ENCODE results near the gene MAP3K3.
A peak's percentile ranks its signal among the peaks of the same experiment; 100 is the strongest.

Gene MAP3K3

GRCh38 chr17:63698886-63699637 is 76.8 kb downstream of the MAP3K3 start:
- peak overlapping the region; percentile 88 for H3K4me3 ChIP-seq (ENCODE audit: low read length)
- TF ChIP-seq ZNF274 (IDR thresholded peaks at IDR 0.05; ENCODE audit: low read depth, low read length) = no peak

DNA sequence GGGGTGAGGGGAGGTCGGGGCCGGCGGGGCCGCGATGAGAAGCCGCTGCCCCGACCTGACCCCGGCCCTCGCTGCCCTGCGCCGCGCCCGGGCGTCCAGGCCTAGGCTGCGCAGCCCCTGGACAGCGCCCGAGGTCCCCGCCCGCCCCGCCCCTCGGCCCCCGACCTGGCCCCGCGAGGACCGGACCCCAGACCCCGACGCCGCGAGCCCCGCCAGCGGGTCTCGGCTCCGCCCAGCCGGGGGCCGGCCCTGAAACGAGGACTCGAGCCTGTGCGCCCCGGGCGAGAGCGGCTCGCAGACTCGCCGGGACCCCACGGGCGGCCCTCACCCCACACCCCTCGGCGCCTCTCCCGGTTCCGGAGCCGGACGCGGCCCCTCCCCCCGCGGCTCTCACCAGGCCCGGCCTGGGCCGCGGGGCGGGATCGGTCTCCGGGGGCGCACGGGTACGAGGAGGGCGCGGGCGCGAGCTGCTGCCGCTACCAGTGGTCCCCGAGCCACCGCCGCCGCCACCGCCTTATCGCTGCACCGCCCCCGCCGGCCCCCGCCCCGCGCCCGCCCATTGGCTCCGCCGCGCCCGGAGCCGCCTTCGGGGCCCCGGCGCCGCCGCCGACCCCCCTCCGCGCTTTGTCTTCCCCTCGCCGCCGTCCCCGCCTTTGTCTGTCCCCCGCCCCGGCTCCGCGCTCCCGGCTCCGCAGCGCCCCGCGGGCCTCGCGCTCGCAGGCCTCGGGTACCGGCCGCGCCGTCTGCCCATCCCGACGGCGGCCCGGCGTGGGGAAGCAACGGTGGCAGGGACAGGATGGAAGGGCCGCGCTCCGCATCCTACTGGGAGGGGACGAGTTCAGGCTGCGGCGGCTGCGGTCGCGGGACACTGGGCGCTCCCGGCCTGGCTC is 77.7 kb downstream of the MAP3K3 start, which contains the start of gene LIMD2:
Gene LIMD2 (minus strand): TSS at position 488 of the 890 bp plus-strand sequence. CDS start 827 bp downstream, outside the sequence.
- no peak for TF ChIP-seq ZNF274 (IDR thresholded peaks at IDR 0.05; ENCODE audit: low read depth, low read length)
- H3K4me3 ChIP-seq (ENCODE audit: low read length) = peak within 1 kb of the TSS; percentile 88

GRCh38 chr17:63700528-63701455 is 78.6 kb downstream of the MAP3K3 start:
- peak overlapping the region; percentile 46; the same call in 1 of the 2 replicates for H3K4me3 ChIP-seq (ENCODE audit: low read length)
- TF ChIP-seq ZNF274 (IDR thresholded peaks at IDR 0.05; ENCODE audit: low read depth, low read length) = no peak

GRCh38 chr17:63701456-63701820 is 79.2 kb downstream of the MAP3K3 start:
- H3K4me3 ChIP-seq (ENCODE audit: low read length) = peak overlapping the region; percentile 46; the same call in 1 of the 2 replicates
- no peak for TF ChIP-seq ZNF274 (IDR thresholded peaks at IDR 0.05; ENCODE audit: low read depth, low read length)

DNA sequence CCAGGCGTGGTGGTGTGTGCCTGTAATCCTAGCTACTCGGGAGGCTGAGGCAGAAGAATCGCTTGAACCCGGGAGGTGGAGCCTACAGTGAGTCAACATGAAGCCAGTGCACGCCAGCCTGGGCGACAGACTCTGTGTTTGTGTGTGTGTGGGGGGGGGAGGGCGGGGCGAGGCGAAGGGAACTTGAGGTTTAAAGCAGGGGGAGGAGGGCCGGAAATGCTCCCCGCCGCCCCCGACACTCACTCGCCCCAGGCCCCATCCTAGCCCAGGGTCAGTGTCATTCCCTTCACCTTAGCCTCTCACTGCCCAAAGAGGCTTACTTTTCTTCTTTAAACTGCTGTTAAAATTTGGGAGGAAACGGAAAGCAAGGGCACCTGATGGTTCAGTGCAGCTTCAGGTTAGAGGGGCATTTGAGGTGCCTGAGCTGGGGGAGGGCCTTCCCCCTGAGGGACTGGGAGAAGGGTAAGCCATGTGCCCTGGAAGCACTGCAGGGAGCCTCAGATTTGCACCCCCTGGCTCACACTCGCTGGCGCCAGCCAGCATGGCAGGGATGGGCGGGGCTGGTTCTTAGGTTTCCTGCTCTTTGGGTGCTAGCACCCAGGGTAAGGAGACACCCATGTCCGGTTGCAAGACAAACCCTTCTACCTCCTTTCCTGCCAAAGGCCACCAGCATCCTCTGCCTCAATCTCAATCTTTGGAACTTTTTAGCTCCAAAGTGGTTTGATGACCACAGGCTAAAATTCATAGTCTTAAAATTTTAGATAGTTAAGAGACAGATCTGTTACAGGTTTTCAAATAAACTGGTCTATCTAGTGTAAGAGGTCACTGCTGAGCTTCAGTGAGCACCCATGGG is 79.9 kb downstream of the MAP3K3 start:
- peak overlapping the region; percentile 58; the same call in 1 of the 2 replicates for H3K4me3 ChIP-seq (ENCODE audit: low read length)
- TF ChIP-seq ZNF274 (IDR thresholded peaks at IDR 0.05; ENCODE audit: low read depth, low read length) = no peak

DNA sequence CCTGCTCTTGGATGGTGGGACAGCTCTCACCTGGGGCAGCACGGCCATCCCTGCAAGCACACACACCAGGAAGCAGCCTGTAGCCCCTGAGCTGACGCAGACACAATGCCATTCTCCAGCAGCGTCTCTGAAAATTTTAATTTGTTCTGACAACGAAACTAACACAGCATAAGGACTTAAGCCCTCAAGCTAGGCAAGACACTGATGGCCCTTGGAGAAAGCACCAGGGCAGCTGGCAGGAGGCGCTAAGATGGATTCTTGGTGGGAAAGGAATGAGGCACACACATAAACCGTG is 80.5 kb downstream of the MAP3K3 start:
- peak overlapping the region; percentile 58; the same call in 1 of the 2 replicates for H3K4me3 ChIP-seq (ENCODE audit: low read length)
- TF ChIP-seq ZNF274 (IDR thresholded peaks at IDR 0.05; ENCODE audit: low read depth, low read length) = no peak

GRCh38 chr17:63703029-63703428 is 80.8 kb downstream of the MAP3K3 start:
- H3K4me3 ChIP-seq (ENCODE audit: low read length) = no peak overlapping the region; the same call in 1 of the 2 replicates

DNA sequence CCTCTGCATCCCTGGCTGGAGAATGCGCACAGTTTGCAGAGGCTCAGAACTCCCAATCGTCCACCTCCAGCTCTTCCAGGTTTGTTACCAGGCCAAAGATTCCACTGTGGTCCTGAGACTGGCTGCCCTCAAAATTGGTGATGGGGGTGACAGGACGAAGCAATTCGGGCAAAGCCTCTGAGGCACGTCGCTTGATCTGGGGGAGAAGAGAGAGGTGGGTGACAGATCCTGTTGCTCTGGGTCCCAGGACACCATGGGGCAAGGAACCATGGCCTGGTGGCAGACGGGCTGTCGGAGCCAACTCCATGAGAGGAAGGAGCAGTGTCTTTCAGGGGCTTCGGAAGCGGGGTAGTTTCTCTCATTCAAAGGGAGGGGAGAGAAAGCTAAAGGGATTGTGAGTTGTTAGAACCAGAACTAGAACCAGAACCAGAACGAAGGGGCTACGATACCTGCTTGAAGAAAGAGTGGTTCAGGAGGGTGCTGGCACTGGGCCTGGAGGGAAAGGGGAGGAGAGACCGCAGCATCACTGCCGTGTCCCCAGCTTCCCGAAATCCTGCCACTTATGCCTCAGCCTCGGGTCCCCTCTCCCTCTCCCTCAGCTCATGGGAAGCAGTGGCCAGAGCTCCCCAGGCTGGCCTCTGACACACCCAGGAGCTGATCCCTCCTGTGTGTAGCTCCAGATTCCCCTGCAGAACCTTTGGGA is 81.5 kb downstream of the MAP3K3 start:
- no peak overlapping the region for H3K4me3 ChIP-seq (ENCODE audit: low read length)
- no peak for TF ChIP-seq ZNF274 (IDR thresholded peaks at IDR 0.05; ENCODE audit: low read depth, low read length)

More at GRCh38 chr17:63703029-63703428, 80.8 kb downstream of the MAP3K3 start:
- no peak for TF ChIP-seq ZNF274 (IDR thresholded peaks at IDR 0.05; ENCODE audit: low read depth, low read length)

- no peak overlapping the region for H3K4me3 ChIP-seq (ENCODE audit: low read length)
Measured at GRCh38 chr17:63704259-63704576, 82.0 kb downstream of the MAP3K3 start.

DNA sequence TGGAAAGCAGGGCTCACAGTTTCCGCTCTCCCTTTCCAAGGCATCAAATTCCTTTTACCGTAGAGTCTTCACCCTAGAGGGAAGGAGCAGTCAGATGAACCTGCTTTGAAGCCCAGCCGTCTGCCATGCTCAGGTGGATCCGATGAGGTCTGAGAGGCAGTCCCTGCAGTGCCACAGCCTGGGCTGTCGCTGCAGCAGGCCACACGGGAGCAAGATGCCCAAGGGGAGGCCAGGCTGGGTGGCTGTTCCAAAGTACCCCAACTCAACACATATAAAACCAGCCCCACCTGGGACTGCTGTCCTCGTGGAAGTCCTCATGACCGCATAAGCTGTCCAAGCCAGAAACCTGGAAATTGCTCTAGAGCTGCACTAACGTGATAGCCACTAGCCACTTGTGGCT is 82.6 kb downstream of the MAP3K3 start:
- H3K4me3 ChIP-seq (ENCODE audit: low read length) = no peak overlapping the region
- no peak for TF ChIP-seq ZNF274 (IDR thresholded peaks at IDR 0.05; ENCODE audit: low read depth, low read length)

More at GRCh38 chr17:63704259-63704576, 82.0 kb downstream of the MAP3K3 start:
- TF ChIP-seq ZNF274 (IDR thresholded peaks at IDR 0.05; ENCODE audit: low read depth, low read length) = no peak

- no peak for TF ChIP-seq ZNF274 (IDR thresholded peaks at IDR 0.05; ENCODE audit: low read depth, low read length)
- no peak overlapping the region for H3K4me3 ChIP-seq (ENCODE audit: low read length)
Measured at GRCh38 chr17:63705657-63706056, 83.4 kb downstream of the MAP3K3 start.

DNA sequence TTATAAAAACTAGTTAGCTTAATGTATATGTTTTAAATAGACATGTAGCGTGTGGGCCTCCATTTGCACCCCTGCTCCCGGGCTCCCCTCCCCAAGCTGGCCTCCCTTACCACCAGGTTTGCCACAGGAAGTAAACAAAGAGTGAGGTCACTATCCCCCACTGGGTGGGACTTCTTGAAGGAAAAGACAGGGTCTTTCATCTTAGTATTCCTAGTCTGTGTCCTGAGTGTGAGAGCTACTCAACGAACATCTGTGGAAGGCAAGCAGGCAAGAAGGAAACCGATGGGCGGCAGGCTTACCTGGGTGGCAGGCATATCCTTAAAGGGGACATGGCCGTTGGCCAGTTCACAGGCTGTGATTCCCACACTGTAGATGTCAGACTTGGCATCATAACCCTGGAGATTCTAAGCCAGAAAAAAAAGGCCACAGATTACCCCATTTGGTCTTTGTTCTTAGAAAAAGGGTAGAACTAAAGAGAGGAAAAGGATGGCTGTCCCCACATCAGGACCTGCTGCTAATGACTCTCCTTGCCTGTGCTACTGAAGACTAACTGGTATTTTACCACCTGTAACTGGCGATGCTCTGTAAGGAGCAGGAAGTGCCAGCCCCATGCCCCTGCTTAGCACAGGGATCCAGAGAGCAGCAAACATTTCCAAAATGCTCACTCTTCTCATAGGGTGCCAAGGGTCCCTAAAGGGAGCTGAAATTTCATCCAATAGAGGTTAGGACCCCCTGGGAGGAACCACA is 84.3 kb downstream of the MAP3K3 start:
- H3K4me3 ChIP-seq (ENCODE audit: low read length) = no peak overlapping the region
- no peak for TF ChIP-seq ZNF274 (IDR thresholded peaks at IDR 0.05; ENCODE audit: low read depth, low read length)
